Activated CD4-positive, alpha-beta memory T cell treated with anti-CD3 and anti-CD28 coated beads, Interleukin-2, amount 10 ng/mL, durations not matched to agents 7 days and 5 days (primary cell): ENCODE data around the gene ZNF382. TPM values are rescaled to one million over a fixed set of nuclear protein-coding genes. Genes with fewer than 3 reads are reported as not detected.

ENCODE experiments used
- total RNA-seq, 2 experiments: library from RNA; stranded (reverse); gene quantifications; one replicate each; pipeline ENCODE4 v1.2.3, GENCODE V29; 2021

The ZNF382 gene
- total RNA-seq, 2 experiments from 2014 or later: 11.8 to 13.5 TPM

Other genes with a start within 250 kb of the ZNF382 start
- gene ZFP14, start 226.1 kb upstream of the ZNF382 start, total RNA-seq: 1 to 10 TPM; 5.1 to 5.4 TPM
- gene ZFP82, start 186.7 kb upstream of the ZNF382 start, total RNA-seq: 1 to 10 TPM; 3.9 to 4.2 TPM
- gene ZNF566, start 115.8 kb upstream of the ZNF382 start, total RNA-seq: 1 to 10 TPM; 8.5 to 8.7 TPM
- 1 to 10 TPM; 9.0 to 9.9 TPM for gene ZNF260, start 77.0 kb upstream of the ZNF382 start, total RNA-seq
- 10 to 100 TPM; 11.1 to 14.6 TPM for gene ZNF529, start 32.0 kb upstream of the ZNF382 start, total RNA-seq
- gene ZNF461, start 61.5 kb downstream of the ZNF382 start, total RNA-seq: 1 to 10 TPM; 8.4 to 8.9 TPM
- gene ZNF567, start 82.3 kb downstream of the ZNF382 start, total RNA-seq: 10 to 100 TPM in 1 of 2 experiments, 1 to 10 TPM in 1; 9.8 to 11.2 TPM
- 1 to 10 TPM; 5.0 to 6.0 TPM for gene ZNF850, start 167.5 kb downstream of the ZNF382 start, total RNA-seq
- 1 to 10 TPM; 8.9 to 9.5 TPM for gene ZNF790, start 233.1 kb downstream of the ZNF382 start, total RNA-seq
- gene ZNF345, start 245.6 kb downstream of the ZNF382 start, total RNA-seq: 1 to 10 TPM; 6.0 to 6.3 TPM